GM12873 (cell line): ENCODE results near the gene C5orf47.

Experiments used
- CTCF ChIP-seq: IDR thresholded peaks from 2 replicates; pipeline ENCODE4 v1.5.1; 2012; ENCODE audit warnings: low read depth, mild to moderate bottlenecking, moderate library complexity, low read length, control low read depth; ENCODE audit not compliant: insufficient read depth; ENCODE audit errors: missing control alignments

Gene C5orf47

GRCh38 chr5:173971681-173972345, 17.2 kb upstream of the C5orf47 start:
- TF ChIP-seq CTCF = no peak

- no peak for TF ChIP-seq CTCF
Observed at GRCh38 chr5:173972607-173972924, 16.4 kb upstream of the C5orf47 start.

- peak; percentile 90 for TF ChIP-seq CTCF
Observed at GRCh38 chr5:173972925-173973615, 15.9 kb upstream of the C5orf47 start.

GRCh38 chr5:173973616-173973969, 15.4 kb upstream of the C5orf47 start:
- TF ChIP-seq CTCF = no peak

- no peak for TF ChIP-seq CTCF
Observed at GRCh38 chr5:173974688-173975239, 14.2 kb upstream of the C5orf47 start.

GRCh38 chr5:173981185-173981761, 7.7 kb upstream of the C5orf47 start:
- no peak for TF ChIP-seq CTCF

- peak; percentile 47 for TF ChIP-seq CTCF
Observed at GRCh38 chr5:173984218-173984617, 4.8 kb upstream of the C5orf47 start.
